GM12864 (cell line): ENCODE results near the gene AFDN.

Source experiments
- DNase-seq: peaks from one replicate; pipeline ENCODE4 v3.0.0-alpha.2; 2011; ENCODE audit warnings: low read depth
- H3K4me3 ChIP-seq: 2 replicates; pipeline ENCODE4 v1.5.1; 2011; ENCODE audit warnings: mild to moderate bottlenecking, low read depth, low read length, control low read depth
- CTCF ChIP-seq: IDR thresholded peaks from 2 replicates; pipeline ENCODE4 v1.5.1; 2011; ENCODE audit warnings: low read depth, mild to moderate bottlenecking, moderate library complexity, low read length, control low read depth, inconsistent platforms; ENCODE audit errors: missing control alignments

AFDN gene

GRCh38 chr6:168017629-168018028 is 190.9 kb downstream of the AFDN start:
- TF ChIP-seq CTCF: no peak
- H3K4me3 ChIP-seq: no peak overlapping the region
- DNase-seq: no peak

- DNase-seq: no peak
- no peak overlapping the region for H3K4me3 ChIP-seq
- TF ChIP-seq CTCF: no peak
Observed at GRCh38 chr6:168018664-168019063, 192.0 kb downstream of the AFDN start.

- no peak overlapping the region for H3K4me3 ChIP-seq
- no peak for DNase-seq
- no peak for TF ChIP-seq CTCF
Observed at GRCh38 chr6:168020242-168020641, 193.5 kb downstream of the AFDN start.

- no peak for TF ChIP-seq CTCF
- no peak overlapping the region for H3K4me3 ChIP-seq
- DNase-seq: no peak
Observed at GRCh38 chr6:168021581-168021980, 194.9 kb downstream of the AFDN start.
